ENCODE measurements around the gene GNG7.
A peak's percentile ranks its signal among the peaks of the same experiment; 100 is the strongest.

Gene GNG7

GRCh38 chr19:2702170-2703076, at the start of gene GNG7:
GNG7 (minus strand) TSS chr19:2702694; CDS start chr19:2520688, 182,006 bp downstream.
- DNase-seq, result peak; percentile 99

DNA sequence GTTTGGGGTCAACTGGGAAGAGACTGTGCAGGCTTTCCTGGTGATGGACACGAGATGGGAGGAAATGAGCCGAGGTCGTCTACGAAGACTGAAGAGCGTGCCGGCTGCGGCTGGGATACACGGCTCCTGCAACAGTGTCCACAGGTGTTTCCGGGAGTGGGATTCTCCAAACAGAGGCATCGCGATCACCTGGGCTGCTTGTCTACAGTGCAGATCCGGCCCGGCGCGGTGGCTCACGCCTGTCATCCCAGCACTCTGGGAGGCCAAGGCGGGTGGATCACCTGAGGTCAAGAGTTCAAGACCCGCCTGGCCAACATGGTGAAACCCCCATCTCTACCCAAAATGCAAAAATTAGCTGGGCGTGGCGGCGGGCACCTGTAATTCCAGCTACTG, 48.9 kb upstream of the GNG7 start:
- no peak for DNase-seq

- DNase-seq, result no peak
Observed at GRCh38 chr19:2750808-2751437, 48.4 kb upstream of the GNG7 start.

DNA sequence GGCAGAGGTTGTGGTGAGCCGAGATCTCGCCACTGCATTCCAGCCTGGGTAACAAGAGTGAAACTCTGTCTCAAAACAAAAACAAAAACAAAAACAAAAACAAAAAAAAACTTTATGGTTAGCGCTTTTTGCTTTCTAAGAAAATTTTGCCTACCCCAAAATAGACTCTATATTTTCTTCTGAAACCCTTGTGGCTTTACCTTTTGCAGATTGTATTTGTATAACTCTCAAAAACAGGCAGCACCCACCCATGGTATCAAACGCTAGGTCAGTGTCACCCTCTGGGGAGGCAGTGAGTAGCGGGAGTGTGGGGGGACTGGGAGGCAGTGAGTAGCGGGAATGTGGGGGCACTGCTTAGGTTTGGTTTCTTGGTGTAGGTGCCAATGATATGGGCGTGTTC, 44.9 kb upstream of the GNG7 start:
- no peak for DNase-seq

GRCh38 chr19:2744113-2744512, 41.6 kb upstream of the GNG7 start:
- DNase-seq, result no peak

DNA sequence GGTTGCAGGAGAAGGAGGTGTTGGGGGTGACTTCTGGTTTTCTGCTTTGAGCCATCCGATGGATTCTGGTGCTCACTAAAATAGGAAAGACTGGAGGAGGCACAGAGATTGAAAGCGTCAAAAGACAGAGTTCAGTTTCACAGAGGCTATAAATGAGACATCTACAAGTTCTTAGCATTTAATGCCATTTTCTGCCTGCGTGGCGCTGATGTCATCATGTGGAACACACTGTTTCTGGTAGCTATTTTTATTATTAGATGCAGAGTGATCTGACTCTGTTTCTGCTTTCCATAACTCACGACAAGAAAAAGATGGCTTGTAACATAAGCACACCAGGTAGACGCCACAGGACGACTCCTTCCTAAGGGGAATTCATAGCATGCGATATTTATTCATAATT, 40.6 kb upstream of the GNG7 start:
- no peak for DNase-seq

DNA sequence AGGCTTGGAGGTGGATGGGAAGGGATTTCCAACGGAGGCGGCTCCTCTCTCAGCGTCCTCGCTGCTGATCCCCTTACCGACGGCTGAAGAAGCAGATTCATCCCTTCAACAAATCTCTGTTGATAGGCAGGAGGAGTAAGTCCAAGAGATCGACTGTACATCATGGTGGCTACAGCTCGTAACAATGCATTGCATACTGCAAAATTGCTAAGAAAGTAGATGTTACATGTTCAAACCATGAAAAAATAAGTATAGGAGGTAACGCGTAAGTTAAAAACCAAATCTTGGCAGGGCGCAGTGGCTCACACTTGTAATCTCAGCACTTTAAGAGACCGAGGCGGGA, 37.8 kb upstream of the GNG7 start:
- DNase-seq, result no peak

GRCh38 chr19:2739602-2740313, 37.3 kb upstream of the GNG7 start, which contains the start of gene SLC39A3:
SLC39A3 (minus strand) TSS chr19:2740017; CDS start chr19:2737257, 2,760 bp downstream.
- DNase-seq, result peak; percentile 98

DNA sequence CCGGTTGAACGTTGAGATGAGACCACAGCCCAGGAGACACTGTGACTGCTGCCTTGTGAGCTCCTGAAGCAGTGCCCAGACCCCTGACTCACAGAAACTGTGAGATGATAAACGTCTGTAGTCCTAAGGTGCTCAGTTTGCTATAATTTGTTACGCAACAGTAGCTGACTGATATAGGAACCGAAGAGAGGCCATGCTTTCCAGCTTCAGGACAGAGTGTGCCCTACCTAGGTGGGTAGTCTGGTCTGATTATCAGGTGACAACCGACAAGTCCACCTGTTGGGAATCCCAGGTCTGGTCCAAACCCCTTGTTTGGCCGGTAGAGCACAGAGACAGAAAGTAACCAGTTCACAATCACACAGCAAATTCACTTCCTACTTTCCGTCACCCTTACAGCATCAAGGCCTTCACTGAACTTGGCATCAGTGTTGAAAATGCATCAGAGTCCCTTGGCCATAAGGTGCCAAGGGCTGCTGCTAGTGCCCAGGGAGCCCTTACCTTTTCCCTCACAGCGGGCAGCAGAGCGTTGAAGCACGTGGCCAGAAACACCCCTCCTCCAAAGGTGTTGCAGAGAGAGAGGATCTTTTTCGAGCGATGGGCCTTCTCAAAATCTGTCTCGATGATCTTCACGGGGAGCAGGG, 34.2 kb upstream of the GNG7 start:
- DNase-seq, result no peak

GRCh38 chr19:2735374-2735773, 32.9 kb upstream of the GNG7 start:
- DNase-seq, result no peak

GRCh38 chr19:2734589-2735288, 32.2 kb upstream of the GNG7 start:
- DNase-seq, result no peak

DNA sequence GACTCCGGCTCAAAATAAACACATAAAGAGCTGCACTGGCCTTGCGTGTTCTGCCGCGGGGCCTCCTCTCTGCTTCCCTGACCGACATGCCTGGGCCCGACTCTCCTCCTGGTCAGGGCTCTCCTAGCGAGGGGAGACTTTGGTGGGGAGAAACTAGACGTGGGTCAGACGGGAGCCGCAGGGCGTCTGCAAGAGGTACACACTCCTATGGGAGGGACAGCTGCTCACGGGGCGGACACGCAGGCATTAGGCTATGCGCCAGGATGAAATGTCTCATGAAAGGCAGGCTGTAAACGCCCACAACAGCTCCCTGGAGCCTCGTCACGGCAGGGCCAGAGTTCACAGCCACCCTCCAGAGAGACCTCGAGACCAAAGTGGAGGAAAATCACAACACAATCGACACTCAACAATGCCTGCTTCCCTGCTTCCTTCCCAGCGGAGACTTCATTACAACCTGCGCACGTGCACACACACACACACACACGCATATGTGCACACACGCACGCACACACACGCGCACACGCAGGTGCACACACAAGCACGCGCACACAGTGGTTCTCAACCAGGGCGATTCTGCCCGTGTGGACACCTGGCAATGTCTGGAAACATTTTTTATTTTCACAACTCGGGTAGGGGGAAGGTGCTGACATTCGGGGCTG, 31.6 kb upstream of the GNG7 start:
- no peak for DNase-seq

DNA sequence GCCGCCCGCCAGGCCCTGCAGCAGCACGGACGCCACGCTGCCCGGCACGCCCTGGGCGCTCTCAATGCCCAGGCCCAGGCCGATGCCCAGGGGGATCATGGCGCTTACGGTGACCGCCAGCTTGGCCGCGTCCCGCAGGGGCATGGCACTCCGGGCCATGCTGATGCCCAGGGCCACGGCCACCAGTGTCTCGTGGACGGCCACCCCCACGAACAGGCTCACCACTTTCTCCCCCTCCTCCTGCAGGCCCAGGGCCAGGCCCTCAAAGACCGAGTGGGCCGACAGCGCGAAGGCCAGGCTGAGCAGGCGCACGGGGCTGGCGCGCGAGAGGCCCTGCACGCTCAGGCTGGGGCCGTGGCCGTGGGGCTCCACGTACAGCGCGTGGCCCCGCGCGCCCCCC, 30.4 kb upstream of the GNG7 start:
- no peak for DNase-seq

- DNase-seq, result no peak
Observed at GRCh38 chr19:2732157-2732725, 29.7 kb upstream of the GNG7 start.

GRCh38 chr19:2731181-2731995, 28.9 kb upstream of the GNG7 start:
- no peak for DNase-seq

- DNase-seq, result no peak
Observed at GRCh38 chr19:2729943-2730818, 27.7 kb upstream of the GNG7 start.

- no peak for DNase-seq
Observed at GRCh38 chr19:2728783-2729387, 26.4 kb upstream of the GNG7 start.

DNA sequence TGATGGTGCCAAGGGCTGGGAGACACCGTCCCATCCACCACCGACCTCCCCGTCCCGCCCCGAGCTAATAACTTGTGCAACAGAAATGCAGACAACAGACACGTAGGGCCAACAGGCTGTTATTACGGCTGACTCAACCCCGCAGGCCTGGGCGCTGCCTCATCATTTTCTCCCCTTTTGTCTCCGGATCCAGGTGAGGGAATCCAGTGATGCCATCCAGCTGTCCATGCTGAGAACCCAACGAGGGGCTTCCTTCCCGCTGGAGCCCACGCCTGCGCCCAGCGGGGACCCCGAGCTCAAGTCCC, 25.1 kb upstream of the GNG7 start:
- no peak for DNase-seq

DNA sequence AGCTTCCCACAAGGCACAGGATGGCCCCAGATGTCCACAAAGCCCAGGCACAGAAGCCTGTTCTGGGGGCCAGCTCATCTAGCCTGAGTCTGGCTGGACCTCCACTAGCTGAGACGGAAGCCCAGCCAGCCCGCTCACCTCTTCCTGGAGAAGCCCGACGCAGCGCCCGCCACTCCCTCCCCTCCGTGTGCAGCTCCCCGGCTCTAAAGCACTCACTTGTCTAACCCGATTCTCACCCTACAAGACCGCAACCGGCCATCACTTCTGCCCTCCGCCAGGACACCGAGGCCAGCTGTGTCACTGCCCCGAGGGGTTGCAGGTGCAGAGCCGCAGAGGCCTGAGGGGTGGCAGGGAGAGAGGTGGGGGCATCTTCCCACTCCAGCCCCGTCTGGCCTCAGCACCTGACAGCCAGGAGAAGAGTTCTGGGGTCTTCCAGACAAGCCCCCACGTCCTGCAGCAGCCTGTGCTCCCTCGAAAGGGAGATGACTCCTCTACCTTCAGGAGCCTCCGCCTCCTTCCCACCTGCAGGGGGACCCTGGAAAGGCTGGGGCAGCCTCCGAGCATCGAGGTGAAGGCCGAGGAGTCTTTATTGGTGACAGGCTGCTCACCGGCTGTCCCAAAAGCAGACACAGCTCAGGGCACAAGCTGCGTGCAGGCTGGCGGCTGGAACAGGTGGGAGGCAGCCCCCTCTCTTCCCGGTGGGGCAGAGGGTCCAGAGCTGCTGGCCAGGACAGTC, 24.6 kb upstream of the GNG7 start:
- no peak for DNase-seq
